HepG2 (cell line): ENCODE data around the gene METTL26. TPM values are rescaled to one million over a fixed set of nuclear protein-coding genes. Genes with fewer than 3 reads are reported as not detected.

ENCODE experiments used
- ATF7-NPFF ChIP-seq: sonication (generic); formaldehyde crosslinking; IDR thresholded peaks from 2 replicates; pipeline ENCODE4 v1.8.1; 2023; ENCODE audit warnings: mild to moderate bottlenecking, low read depth, missing genetic modification reagents, moderate library complexity
- NFIC ChIP-seq: IDR thresholded peaks from 2 replicates; pipeline ENCODE4 v1.6.1; 2012; ENCODE audit warnings: mild to moderate bottlenecking, low read length, inconsistent platforms
- SIX4 ChIP-seq: sonication (generic); formaldehyde crosslinking; IDR thresholded peaks from 2 replicates; pipeline ENCODE4 v1.4.0; 2020; ENCODE audit warnings: missing genetic modification reagents
- ZFP36 ChIP-seq: fragments of 150-350 bp; IDR thresholded peaks from 2 replicates; pipeline ENCODE4 v1.6.1; 2018; ENCODE audit warnings: borderline replicate concordance, low read length, low read depth; ENCODE audit not compliant: partially characterized antibody
- ZNF143 ChIP-seq: sonication (generic); formaldehyde crosslinking; IDR thresholded peaks from 2 replicates; pipeline ENCODE4 v1.4.0; 2020; ENCODE audit warnings: missing genetic modification reagents
- ZNF674 ChIP-seq: sonication (generic); formaldehyde crosslinking; IDR thresholded peaks from 2 replicates; pipeline ENCODE4 v1.5.0; 2020; ENCODE audit warnings: low read depth, mild to moderate bottlenecking, missing genetic modification reagents
- ZNF850 ChIP-seq: sonication (generic); formaldehyde crosslinking; conservative IDR thresholded peaks from 2 replicates; pipeline ENCODE4 v1.9.0; 2021; ENCODE audit warnings: mild to moderate bottlenecking, missing genetic modification reagents
- polyA plus RNA-seq, 8 experiments: library from polyadenylated mRNA; depleted of rRNA in 3 of 8; stranded (reverse) in 7 of 8; unstranded in 1 of 8; fragments of >200 nt; fragmentation: Illumina TruSeq in 4 of 8; extraction: Trizol in 4 of 8; gene quantifications; 2 replicates each; pipeline versions ENCODE4 v1.2.1 to v1.2.3, GENCODE V29; 2011 to 2016; ENCODE audit warnings: low read depth in 4 of 8, missing spikeins in 1 of 8, mixed read lengths in 1 of 8; ENCODE audit not compliant: insufficient read depth in 1 of 8
- total RNA-seq, 5 experiments: library from RNA; depleted of rRNA; stranded (reverse); fragments of >200 nt; fragmentation: Illumina TruSeq; extraction: Trizol; gene quantifications; 2 replicates each; pipeline ENCODE4 v1.2.3, GENCODE V29; 2016; ENCODE audit warnings: low read depth in 1 of 5
- TF ChIP-seq, protein P1 (sequence below): sonication (generic); formaldehyde crosslinking; IDR thresholded peaks from 2 replicates; pipeline ENCODE4 v1.4.0; 2020; ENCODE audit warnings: low read depth, mild to moderate bottlenecking, missing genetic modification reagents
- TF ChIP-seq, protein P2 (sequence below), 2 experiments: sonication (generic) in 1 of 2; formaldehyde crosslinking in 1 of 2; IDR thresholded peaks; 2 replicates each; pipeline versions ENCODE4 v1.6.1 to v1.9.0; 2014 to 2022; ENCODE audit warnings: antibody characterized with exemption in 1 of 2, borderline replicate concordance in 1 of 2, inconsistent platforms in 1 of 2, low read depth in 1 of 2, missing genetic modification reagents in 1 of 2
- TF ChIP-seq, protein P3 (sequence below): sonication (generic); formaldehyde crosslinking; IDR thresholded peaks from 2 replicates; pipeline ENCODE4 v1.5.0; 2020; ENCODE audit warnings: missing genetic modification reagents
- TF ChIP-seq, protein P4 (sequence below): IDR thresholded peaks from 2 replicates; pipeline ENCODE4 v1.6.1; 2012; ENCODE audit warnings: low read depth, low read length, improper control_type of control experiment
- TF ChIP-seq, protein P5 (sequence below): sonication (generic); formaldehyde crosslinking; IDR thresholded peaks from 2 replicates; pipeline ENCODE4 v1.8.1; 2023; ENCODE audit warnings: mild to moderate bottlenecking, moderate library complexity, missing genetic modification reagents
- TF ChIP-seq, protein P6 (sequence below): IDR thresholded peaks from 2 replicates; pipeline ENCODE4 v1.6.1; 2016; ENCODE audit warnings: missing compliant biosample characterization, missing genetic modification reagents, borderline replicate concordance

Gene METTL26
- total and polyA plus RNA-seq, 2 of the 13 experiments (the other 11 are each of a cell fraction or from before 2014, with no cell fraction given), result 65.5 to 70.1 TPM

DNA sequence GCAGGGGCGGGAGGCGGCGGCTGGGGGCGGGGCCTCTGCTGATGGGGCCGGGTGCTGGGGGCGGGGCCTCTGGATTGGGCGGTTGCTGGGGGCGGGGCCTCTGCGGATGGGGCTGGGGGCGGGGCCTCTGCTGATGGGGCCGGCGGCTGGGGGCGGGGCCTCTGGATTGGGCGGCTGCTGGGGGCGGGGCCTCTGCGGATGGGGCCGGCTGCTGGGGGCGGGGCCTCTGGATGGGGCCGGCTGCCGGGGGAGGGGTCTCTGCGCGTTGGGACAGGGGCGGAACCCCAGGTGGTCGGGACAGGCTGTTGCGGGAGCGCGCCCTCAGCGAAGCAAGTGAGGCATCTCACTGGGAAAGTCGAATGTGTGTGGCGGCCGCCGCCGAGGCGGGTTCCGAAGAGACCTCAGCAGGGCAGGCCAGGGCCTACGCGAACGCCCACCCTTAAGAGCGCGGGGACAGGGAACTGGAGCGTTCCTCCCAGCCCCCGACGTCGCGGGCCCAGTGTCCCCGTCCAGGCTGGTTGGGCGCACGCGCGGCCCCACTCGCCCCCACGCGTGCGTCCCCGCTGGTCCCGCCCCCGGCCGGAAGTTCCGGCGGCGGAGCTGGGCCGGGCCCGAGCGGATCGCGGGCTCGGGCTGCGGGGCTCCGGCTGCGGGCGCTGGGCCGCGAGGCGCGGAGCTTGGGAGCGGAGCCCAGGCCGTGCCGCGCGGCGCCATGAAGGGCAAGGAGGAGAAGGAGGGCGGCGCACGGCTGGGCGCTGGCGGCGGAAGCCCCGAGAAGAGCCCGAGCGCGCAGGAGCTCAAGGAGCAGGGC lies 43.9 kb upstream of the METTL26 start, which contains the start of gene STUB1 (continued):
- TF ChIP-seq, protein P1, sequence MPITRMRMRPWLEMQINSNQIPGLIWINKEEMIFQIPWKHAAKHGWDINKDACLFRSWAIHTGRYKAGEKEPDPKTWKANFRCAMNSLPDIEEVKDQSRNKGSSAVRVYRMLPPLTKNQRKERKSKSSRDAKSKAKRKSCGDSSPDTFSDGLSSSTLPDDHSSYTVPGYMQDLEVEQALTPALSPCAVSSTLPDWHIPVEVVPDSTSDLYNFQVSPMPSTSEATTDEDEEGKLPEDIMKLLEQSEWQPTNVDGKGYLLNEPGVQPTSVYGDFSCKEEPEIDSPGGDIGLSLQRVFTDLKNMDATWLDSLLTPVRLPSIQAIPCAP (CRISPR knock-in tag), result no peak
- TF ChIP-seq ATF7-NPFF (CRISPR knock-in tag), result no peak; the same call in 1 of the 2 replicates
- TF ChIP-seq, protein P2, sequence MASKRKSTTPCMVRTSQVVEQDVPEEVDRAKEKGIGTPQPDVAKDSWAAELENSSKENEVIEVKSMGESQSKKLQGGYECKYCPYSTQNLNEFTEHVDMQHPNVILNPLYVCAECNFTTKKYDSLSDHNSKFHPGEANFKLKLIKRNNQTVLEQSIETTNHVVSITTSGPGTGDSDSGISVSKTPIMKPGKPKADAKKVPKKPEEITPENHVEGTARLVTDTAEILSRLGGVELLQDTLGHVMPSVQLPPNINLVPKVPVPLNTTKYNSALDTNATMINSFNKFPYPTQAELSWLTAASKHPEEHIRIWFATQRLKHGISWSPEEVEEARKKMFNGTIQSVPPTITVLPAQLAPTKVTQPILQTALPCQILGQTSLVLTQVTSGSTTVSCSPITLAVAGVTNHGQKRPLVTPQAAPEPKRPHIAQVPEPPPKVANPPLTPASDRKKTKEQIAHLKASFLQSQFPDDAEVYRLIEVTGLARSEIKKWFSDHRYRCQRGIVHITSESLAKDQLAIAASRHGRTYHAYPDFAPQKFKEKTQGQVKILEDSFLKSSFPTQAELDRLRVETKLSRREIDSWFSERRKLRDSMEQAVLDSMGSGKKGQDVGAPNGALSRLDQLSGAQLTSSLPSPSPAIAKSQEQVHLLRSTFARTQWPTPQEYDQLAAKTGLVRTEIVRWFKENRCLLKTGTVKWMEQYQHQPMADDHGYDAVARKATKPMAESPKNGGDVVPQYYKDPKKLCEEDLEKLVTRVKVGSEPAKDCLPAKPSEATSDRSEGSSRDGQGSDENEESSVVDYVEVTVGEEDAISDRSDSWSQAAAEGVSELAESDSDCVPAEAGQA (IDR thresholded peaks at IDR 0.05; ENCODE audit: low read depth), result no peak
- TF ChIP-seq, protein P2 (CRISPR knock-in tag; IDR thresholded peaks at IDR 0.05; ENCODE audit: borderline replicate concordance), result no peak
- TF ChIP-seq ZNF674 (CRISPR knock-in tag), result no peak
- no peak for TF ChIP-seq ZNF143
- TF ChIP-seq ZNF850, result no peak
- TF ChIP-seq, protein P3, sequence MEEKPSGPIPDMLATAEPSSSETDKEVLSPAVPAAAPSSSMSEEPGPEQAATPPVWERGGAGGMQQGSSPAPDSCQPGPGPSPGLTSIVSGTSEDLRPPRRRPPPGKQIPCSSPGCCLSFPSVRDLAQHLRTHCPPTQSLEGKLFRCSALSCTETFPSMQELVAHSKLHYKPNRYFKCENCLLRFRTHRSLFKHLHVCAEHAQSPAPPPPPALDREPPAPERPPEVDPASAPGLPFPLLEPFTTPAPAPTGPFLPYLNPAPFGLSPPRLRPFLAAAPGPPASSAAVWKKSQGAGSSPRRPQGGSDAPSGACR (CRISPR knock-in tag), result 0 out of 2 replicates have a peak, but pooled peaks have one; percentile 8
- TF ChIP-seq ZFP36, result no peak
- TF ChIP-seq, protein P4, sequence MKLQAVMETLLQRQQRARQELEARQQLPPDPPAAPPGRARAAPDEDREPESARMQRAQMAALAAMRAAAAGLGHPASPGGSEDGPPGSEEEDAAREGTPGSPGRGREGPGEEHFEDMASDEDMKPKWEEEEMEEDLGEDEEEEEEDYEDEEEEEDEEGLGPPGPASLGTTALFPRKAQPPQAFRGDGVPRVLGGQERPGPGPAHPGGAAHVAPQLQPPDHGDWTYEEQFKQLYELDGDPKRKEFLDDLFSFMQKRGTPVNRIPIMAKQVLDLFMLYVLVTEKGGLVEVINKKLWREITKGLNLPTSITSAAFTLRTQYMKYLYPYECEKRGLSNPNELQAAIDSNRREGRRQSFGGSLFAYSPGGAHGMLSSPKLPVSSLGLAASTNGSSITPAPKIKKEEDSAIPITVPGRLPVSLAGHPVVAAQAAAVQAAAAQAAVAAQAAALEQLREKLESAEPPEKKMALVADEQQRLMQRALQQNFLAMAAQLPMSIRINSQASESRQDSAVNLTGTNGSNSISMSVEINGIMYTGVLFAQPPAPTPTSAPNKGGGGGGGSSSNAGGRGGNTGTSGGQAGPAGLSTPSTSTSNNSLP, result no peak
- no peak for TF ChIP-seq NFIC
- TF ChIP-seq, protein P5, sequence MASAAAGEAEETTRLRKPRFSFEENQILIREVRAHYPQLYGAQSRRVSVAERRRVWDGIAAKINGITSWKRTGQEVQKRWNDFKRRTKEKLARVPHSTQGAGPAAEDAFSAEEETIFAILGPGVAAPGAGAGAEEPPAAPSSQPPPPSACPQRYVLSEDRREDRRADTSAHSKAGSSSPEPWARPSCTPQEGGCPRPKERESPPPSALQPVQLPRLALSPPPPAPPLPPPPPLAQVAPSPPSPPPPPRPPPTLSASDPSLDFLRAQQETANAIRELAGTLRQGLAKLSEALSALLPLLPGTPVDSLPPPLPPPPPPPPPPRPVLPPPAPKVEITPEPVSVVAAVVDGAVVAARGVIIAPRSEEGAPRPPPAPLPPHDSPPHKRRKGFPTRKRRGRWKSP, result no peak
- TF ChIP-seq, protein P6, sequence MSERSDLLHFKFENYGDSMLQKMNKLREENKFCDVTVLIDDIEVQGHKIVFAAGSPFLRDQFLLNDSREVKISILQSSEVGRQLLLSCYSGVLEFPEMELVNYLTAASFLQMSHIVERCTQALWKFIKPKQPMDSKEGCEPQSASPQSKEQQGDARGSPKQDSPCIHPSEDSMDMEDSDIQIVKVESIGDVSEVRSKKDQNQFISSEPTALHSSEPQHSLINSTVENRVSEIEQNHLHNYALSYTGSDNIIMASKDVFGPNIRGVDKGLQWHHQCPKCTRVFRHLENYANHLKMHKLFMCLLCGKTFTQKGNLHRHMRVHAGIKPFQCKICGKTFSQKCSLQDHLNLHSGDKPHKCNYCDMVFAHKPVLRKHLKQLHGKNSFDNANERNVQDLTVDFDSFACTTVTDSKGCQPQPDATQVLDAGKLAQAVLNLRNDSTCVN (CRISPR knock-in tag), result peak; percentile 17; the same call in 1 of the 2 replicates
- TF ChIP-seq SIX4, result no peak
